ENCODE results near the gene RYR3.

RYR3 gene

GRCh38 chr15:33547876-33548275, 237.1 kb downstream of the RYR3 start:
- H3K4me3 ChIP-seq (ENCODE audit: low read depth in 1 of 2, low read length in 1 of 2) = no peak overlapping the region
- no peaks in the 10 kb centered on the region for H3K9me3 ChIP-seq
- no peaks in the 10 kb centered on the region for H3K4me1 ChIP-seq (ENCODE audit: control insufficient read depth in 1 of 2, insufficient read depth in 1 of 2, low read depth in 1 of 2, low read length in 1 of 2)
- no peaks in the 10 kb centered on the region for H3K27me3 ChIP-seq
- H3K27ac ChIP-seq = no peak overlapping the region
- TF ChIP-seq CTCF (IDR thresholded peaks at IDR 0.05) = no peak
- H3K36me3 ChIP-seq = no peaks in the 10 kb centered on the region

GRCh38 chr15:33551860-33552259, 241.1 kb downstream of the RYR3 start:
- no peak for TF ChIP-seq CTCF (IDR thresholded peaks at IDR 0.05)
- H3K4me3 ChIP-seq (ENCODE audit: low read depth in 1 of 2, low read length in 1 of 2) = no peak overlapping the region
- H3K27me3 ChIP-seq = no peaks in the 10 kb centered on the region
- no peaks in the 10 kb centered on the region for H3K4me1 ChIP-seq (ENCODE audit: control insufficient read depth in 1 of 2, insufficient read depth in 1 of 2, low read depth in 1 of 2, low read length in 1 of 2)
- H3K36me3 ChIP-seq = no peaks in the 10 kb centered on the region
- H3K9me3 ChIP-seq = no peaks in the 10 kb centered on the region
- H3K27ac ChIP-seq = no peak overlapping the region

- Histone ChIP-seq H3K36me3 (no peaks in the 10 kb centered on the region), H3K4me3 (ENCODE audit: low read depth in 1 of 2, low read length in 1 of 2) (no peak overlapping the region), H3K9me3 (no peaks in the 10 kb centered on the region), H3K4me1 (ENCODE audit: control insufficient read depth in 1 of 2, insufficient read depth in 1 of 2, low read depth in 1 of 2, low read length in 1 of 2) (no peaks in the 10 kb centered on the region), H3K27ac (no peak overlapping the region), H3K27me3 (no peaks in the 10 kb centered on the region)
- TF ChIP-seq CTCF (IDR thresholded peaks at IDR 0.05) = no peak
Observed at GRCh38 chr15:33553157-33553556, 242.4 kb downstream of the RYR3 start.

- H3K4me1 ChIP-seq (ENCODE audit: control insufficient read depth in 1 of 2, insufficient read depth in 1 of 2, low read depth in 1 of 2, low read length in 1 of 2) = no peaks in the 10 kb centered on the region
- H3K27me3 ChIP-seq = no peaks in the 10 kb centered on the region
Observed at GRCh38 chr15:33559207-33559890, 248.6 kb downstream of the RYR3 start.

GRCh38 chr15:33561407-33561806, 250.6 kb downstream of the RYR3 start:
- no peak overlapping the region for H3K27ac ChIP-seq
- H3K4me1 ChIP-seq (ENCODE audit: control insufficient read depth in 1 of 2, insufficient read depth in 1 of 2, low read depth in 1 of 2, low read length in 1 of 2) = no peaks in the 10 kb centered on the region
- H3K36me3 ChIP-seq = no peaks in the 10 kb centered on the region
- H3K27me3 ChIP-seq = no peaks in the 10 kb centered on the region
- no peak overlapping the region for H3K4me3 ChIP-seq (ENCODE audit: low read depth in 1 of 2, low read length in 1 of 2)
- H3K9me3 ChIP-seq = no peaks in the 10 kb centered on the region
- TF ChIP-seq CTCF (IDR thresholded peaks at IDR 0.05) = no peak

More at GRCh38 chr15:33559207-33559890, 248.6 kb downstream of the RYR3 start:
- no peak overlapping the region for H3K4me3 ChIP-seq (ENCODE audit: low read depth in 1 of 2, low read length in 1 of 2)
- H3K9me3 ChIP-seq = no peaks in the 10 kb centered on the region
- no peak for TF ChIP-seq CTCF (IDR thresholded peaks at IDR 0.05)
- no peaks in the 10 kb centered on the region for H3K36me3 ChIP-seq
- no peak overlapping the region for H3K27ac ChIP-seq

Data from neutrophil (primary cell).